ENCODE measurements around the gene FANCL. TPM values are rescaled to one million over a fixed set of nuclear protein-coding genes. Genes with fewer than 3 reads are reported as not detected.

FANCL gene
- total and polyA plus RNA-seq, 9 of the 15 experiments (the other 6 are each of a cell fraction or from before 2014, with no cell fraction given), result 36.7 to 120 (median 58.5) TPM

GRCh38 chr2:58204195-58204959 is 36.7 kb downstream of the FANCL start (continued):
- no peak for TF ChIP-seq NFYB (IDR thresholded peaks at IDR 0.05; ENCODE audit: extremely low read depth, insufficient read length)
- no peak for TF ChIP-seq ZNF316 (IDR thresholded peaks at IDR 0.05)
- no peak for TF ChIP-seq TAF9B (IDR thresholded peaks at IDR 0.05; ENCODE audit: partially characterized antibody)
- no peak for TF ChIP-seq NUFIP1 (IDR thresholded peaks at IDR 0.05; ENCODE audit: partially characterized antibody)
- no peak for TF ChIP-seq CEBPG (CRISPR knock-in tag; IDR thresholded peaks at IDR 0.05)
- no peak for TF ChIP-seq CEBPG (tag; conservative IDR thresholded peaks at IDR 0.05 in 1 of 2, IDR thresholded peaks at IDR 0.05 in 1 of 2)
- TF ChIP-seq EGR1 (conservative IDR thresholded peaks at IDR 0.05), result no peak
- TF ChIP-seq ZNF324 (CRISPR knock-in tag; IDR thresholded peaks at IDR 0.05), result no peak

DNA sequence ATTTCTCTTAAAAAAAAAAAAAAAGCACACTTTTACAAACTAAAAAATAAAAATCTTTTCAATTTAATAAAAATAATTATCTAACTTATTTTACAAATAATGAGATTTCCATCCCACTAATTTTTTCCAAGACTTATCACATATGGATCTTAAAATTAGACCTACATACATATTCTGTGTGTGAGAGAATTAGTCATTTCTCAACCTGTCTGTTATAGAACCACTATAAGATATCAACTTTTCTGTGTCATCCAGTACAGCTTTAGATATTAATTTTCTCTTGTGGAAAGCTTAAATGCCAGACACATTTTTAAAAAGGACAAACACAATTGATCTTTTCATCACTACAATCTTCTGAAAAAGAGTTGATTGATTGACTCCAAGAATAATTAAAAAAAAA is 38.1 kb downstream of the FANCL start:
- DNase-seq (ENCODE audit: extremely low read depth in 1 of 4, low spot score in 3 of 4), result no peak
- no peak overlapping the region for H3K4me3 ChIP-seq
- H3K27ac ChIP-seq (ENCODE audit: extremely low read depth, low read depth, low read length), result no peak overlapping the region
- ChIA-PET POLR2A (interaction anchor here (0.6 kb wide), 1 partner anchor 21 kb away, joined by 3 read pairs; no protein-coding TSS in a partner anchor), CTCF (ENCODE audit: low intra/inter-chr PET ratio) (no interaction called here)
- no peak overlapping the region for H3K9ac ChIP-seq (ENCODE audit: insufficient read depth in 1 of 2, low read depth in 2 of 2, low read length in 2 of 2)
- no peaks in the 10 kb centered on the region for H3K9me1 ChIP-seq (ENCODE audit: control insufficient read depth, insufficient read depth, low read length)
- no peaks in the 10 kb centered on the region for H3K27me3 ChIP-seq (ENCODE audit: control insufficient read depth in 2 of 2, insufficient read depth in 2 of 2, low read length in 2 of 2)
- BruUV-seq (replicated peaks), result no TSS peak
- H3K79me2 ChIP-seq (ENCODE audit: control insufficient read depth, insufficient read depth, low read length), result no peaks in the 10 kb centered on the region
- no peak for FAIRE-seq
- H4K20me1 ChIP-seq (replicated peaks; ENCODE audit: control insufficient read depth, insufficient read depth, low read length), result no peaks in the 10 kb centered on the region
- H3K9me3 ChIP-seq (replicated peaks; ENCODE audit: control insufficient read depth, insufficient read depth, low read depth, low read length), result no peaks in the 10 kb centered on the region
- intact Hi-C loops (cut with micrococcal nuclease), result no loop called here
- no peak for ATAC-seq
- H3K4me2 ChIP-seq (ENCODE audit: insufficient read depth, low read length), result no peak overlapping the region
- no peaks in the 10 kb centered on the region for H3K4me1 ChIP-seq (replicated peaks in 1 of 2; ENCODE audit: control insufficient read depth in 2 of 2, insufficient read depth in 2 of 2, low read length in 2 of 2)
- no peak overlapping the region for H2AFZ ChIP-seq (ENCODE audit: low read depth, low read length)
- H3K36me3 ChIP-seq (ENCODE audit: control insufficient read depth, insufficient read depth, low read length), result peaks cover 39% of the 10 kb centered on the region; the same call in 2 of the 3 replicates
- in situ Hi-C loops (cut with MboI), result no loop called here
- TF ChIP-seq, protein P1, sequence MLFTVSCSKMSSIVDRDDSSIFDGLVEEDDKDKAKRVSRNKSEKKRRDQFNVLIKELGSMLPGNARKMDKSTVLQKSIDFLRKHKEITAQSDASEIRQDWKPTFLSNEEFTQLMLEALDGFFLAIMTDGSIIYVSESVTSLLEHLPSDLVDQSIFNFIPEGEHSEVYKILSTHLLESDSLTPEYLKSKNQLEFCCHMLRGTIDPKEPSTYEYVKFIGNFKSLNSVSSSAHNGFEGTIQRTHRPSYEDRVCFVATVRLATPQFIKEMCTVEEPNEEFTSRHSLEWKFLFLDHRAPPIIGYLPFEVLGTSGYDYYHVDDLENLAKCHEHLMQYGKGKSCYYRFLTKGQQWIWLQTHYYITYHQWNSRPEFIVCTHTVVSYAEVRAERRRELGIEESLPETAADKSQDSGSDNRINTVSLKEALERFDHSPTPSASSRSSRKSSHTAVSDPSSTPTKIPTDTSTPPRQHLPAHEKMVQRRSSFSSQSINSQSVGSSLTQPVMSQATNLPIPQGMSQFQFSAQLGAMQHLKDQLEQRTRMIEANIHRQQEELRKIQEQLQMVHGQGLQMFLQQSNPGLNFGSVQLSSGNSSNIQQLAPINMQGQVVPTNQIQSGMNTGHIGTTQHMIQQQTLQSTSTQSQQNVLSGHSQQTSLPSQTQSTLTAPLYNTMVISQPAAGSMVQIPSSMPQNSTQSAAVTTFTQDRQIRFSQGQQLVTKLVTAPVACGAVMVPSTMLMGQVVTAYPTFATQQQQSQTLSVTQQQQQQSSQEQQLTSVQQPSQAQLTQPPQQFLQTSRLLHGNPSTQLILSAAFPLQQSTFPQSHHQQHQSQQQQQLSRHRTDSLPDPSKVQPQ (CRISPR knock-in tag; IDR thresholded peaks at IDR 0.05; ENCODE audit: borderline replicate concordance), result no peak
- no peak for TF ChIP-seq ATF7 (IDR thresholded peaks at IDR 0.05)
- TF ChIP-seq EWSR1 (IDR thresholded peaks at IDR 0.05; ENCODE audit: borderline replicate concordance, low read depth, partially characterized antibody), result no peak
- no peak for TF ChIP-seq KLF6 (CRISPR knock-in tag; IDR thresholded peaks at IDR 0.05; ENCODE audit: borderline replicate concordance)
- TF ChIP-seq HNRNPH1 (optimal IDR thresholded peaks at IDR 0.05; ENCODE audit: low read depth, low read length), result no peak
- TF ChIP-seq ZBTB17 (CRISPR knock-in tag; IDR thresholded peaks at IDR 0.05), result no peak
- TF ChIP-seq MCM7 (IDR thresholded peaks at IDR 0.05), result no peak
- TF ChIP-seq RFX5 (IDR thresholded peaks at IDR 0.05; ENCODE audit: low read depth, low read length), result no peak
- no peak for TF ChIP-seq GTF2E2 (tag; IDR thresholded peaks at IDR 0.05)
- no peak for TF ChIP-seq RBFOX2 (IDR thresholded peaks at IDR 0.05; ENCODE audit: low read depth, low read length)

Data from K562 (cell line).